Smooth muscle cell (in vitro differentiated cells): ENCODE measurements around the gene ZNF668. TPM values are rescaled to one million over a fixed set of nuclear protein-coding genes. Genes with fewer than 3 reads are reported as not detected.

Source experiments
- DNase-seq: peaks from one replicate; lab custom pipeline; 2025; ENCODE audit not compliant: unreplicated experiment; lab: John Stamatoyannopoulos, UW
- H2AFZ ChIP-seq: fragments of 200-600 bp; sonication (generic); 2 replicates; pipeline ENCODE4 v1.6.0; 2016; ENCODE audit warnings: antibody characterized with exemption, low read depth, mild to moderate bottlenecking
- H3F3A ChIP-seq: fragments of 200-600 bp; sonication (generic); 2 replicates; pipeline ENCODE4 v1.6.0; 2017; ENCODE audit warnings: antibody characterized with exemption, low read depth
- H3K27ac ChIP-seq: fragments of 200-600 bp; sonication (generic); 2 replicates; pipeline ENCODE4 v1.5.1; 2016; ENCODE audit warnings: low read depth, mild to moderate bottlenecking
- H3K27me3 ChIP-seq: fragments of 200-600 bp; sonication (generic); 2 replicates; pipeline ENCODE4 v1.6.1; 2016; ENCODE audit warnings: low read depth, mild to moderate bottlenecking
- H3K36me3 ChIP-seq: fragments of 200-600 bp; sonication (generic); 2 replicates; pipeline ENCODE4 v1.5.1; 2016; ENCODE audit warnings: low read depth
- H3K4me1 ChIP-seq: fragments of 200-600 bp; sonication (generic); 2 replicates; pipeline ENCODE4 v1.5.1; 2016; ENCODE audit warnings: low read depth
- H3K4me2 ChIP-seq: fragments of 200-600 bp; sonication (generic); 2 replicates; pipeline ENCODE4 v1.6.0; 2016; ENCODE audit warnings: mild to moderate bottlenecking
- H3K4me3 ChIP-seq: fragments of 200-600 bp; sonication (generic); 2 replicates; pipeline ENCODE4 v1.5.1; 2016; ENCODE audit warnings: mild to moderate bottlenecking
- H3K79me2 ChIP-seq: fragments of 200-600 bp; sonication (generic); 2 replicates; pipeline ENCODE4 v1.6.0; 2016; ENCODE audit warnings: low read depth, mild to moderate bottlenecking
- H3K9ac ChIP-seq: fragments of 200-600 bp; sonication (generic); 2 replicates; pipeline ENCODE4 v1.6.0; 2016; ENCODE audit warnings: low read depth
- H3K9me3 ChIP-seq: fragments of 200-600 bp; sonication (generic); replicated peaks from 2 replicates; pipeline ENCODE4 v1.5.1; 2016; ENCODE audit warnings: low read depth
- H4K20me1 ChIP-seq: fragments of 200-600 bp; sonication (generic); 2 replicates; pipeline ENCODE4 v1.6.0; 2016; ENCODE audit warnings: low read depth
- CTCF ChIP-seq: fragments of 200-600 bp; sonication (generic); IDR thresholded peaks from 2 replicates; pipeline ENCODE4 v1.5.1; 2017; ENCODE audit warnings: borderline replicate concordance, mild to moderate bottlenecking, antibody characterized with exemption; ENCODE audit not compliant: insufficient read depth, poor library complexity, severe bottlenecking
- WGBS: methylation state at CpG from one replicate; pipeline ENCODE4 v1.1.7; 2016; ENCODE audit warnings: low lambda C conversion rate; 5-methylcytosine and 5-hydroxymethylcytosine counted together
- polyA plus RNA-seq: library from polyadenylated mRNA; unstranded; fragments of >200 nt; fragmentation: Nextera tagmentation; extraction: Ambion mirVana; gene quantifications from 2 replicates; pipeline ENCODE4 v1.2.1, GENCODE V29; 2016
- total RNA-seq: library from RNA; depleted of rRNA; stranded (reverse); fragments of >200 nt; gene quantifications from 2 replicates; pipeline ENCODE4 v1.2.3, GENCODE V29; 2014

Gene ZNF668
- total and polyA plus RNA-seq, 2 experiments from 2014 or later: 7.3 to 20.1 TPM

GRCh38 chr16:31117384-31118222 lies 43.6 kb upstream of the ZNF668 start, which contains the start of gene KAT8:
KAT8 (plus strand) TSS chr16:31117664; CDS start chr16:31117682, 18 bp downstream.
- DNase-seq: peak; percentile 97
- H3K4me1 ChIP-seq: no peaks in the 10 kb centered on the region
- H3K4me3 ChIP-seq: peak within 1 kb of the TSS; percentile 73
- H4K20me1 ChIP-seq: no peaks in the 10 kb centered on the region
- peak within 1 kb of the TSS; percentile 98 for H3K4me2 ChIP-seq
- H3F3A ChIP-seq: peaks cover 23% of the 10 kb centered on the region
- 2% methylated on average over 27 of the region's 68 CpGs for WGBS
- no peaks in the 10 kb centered on the region for H3K36me3 ChIP-seq
- H3K9ac ChIP-seq: peak within 1 kb of the TSS; percentile 98
- peak within 1 kb of the TSS; percentile 100 for H3K27ac ChIP-seq
- no peaks in the 10 kb centered on the region for H3K9me3 ChIP-seq
- no peak for TF ChIP-seq CTCF
- H2AFZ ChIP-seq: no peak within 1 kb of the TSS
- H3K27me3 ChIP-seq: no peaks in the 10 kb centered on the region
- peaks cover 22% of the 10 kb centered on the region for H3K79me2 ChIP-seq

- TF ChIP-seq CTCF: no peak
- Histone ChIP-seq H3K4me3 (no peak overlapping the region), H2AFZ (no peak overlapping the region), H3K79me2 (peaks cover 16% of the 10 kb centered on the region), H3K27ac (no peak overlapping the region), H3K4me1 (no peaks in the 10 kb centered on the region), H3K27me3 (no peaks in the 10 kb centered on the region), H3F3A (peaks cover 23% of the 10 kb centered on the region), H4K20me1 (no peaks in the 10 kb centered on the region), H3K36me3 (no peaks in the 10 kb centered on the region), H3K9ac (no peak overlapping the region), H3K4me2 (no peak overlapping the region), H3K9me3 (no peaks in the 10 kb centered on the region)
- no peak for DNase-seq
- 96% methylated on average over 8 of the region's 8 CpGs for WGBS
These were observed 40.4 kb upstream of the ZNF668 start for GRCh38 chr16:31114468-31114867.

GRCh38 chr16:31113121-31114120 lies 39.4 kb upstream of the ZNF668 start:
- no peak for DNase-seq
- TF ChIP-seq CTCF: no peak
- H3K4me3 ChIP-seq: no peak overlapping the region
- no peak overlapping the region for H3K27ac ChIP-seq
- peaks cover 17% of the 10 kb centered on the region for H3K79me2 ChIP-seq
- no peak overlapping the region for H3K9ac ChIP-seq
- no peaks in the 10 kb centered on the region for H3K27me3 ChIP-seq
- H3K36me3 ChIP-seq: no peaks in the 10 kb centered on the region
- H3F3A ChIP-seq: peaks cover 18% of the 10 kb centered on the region
- H3K4me1 ChIP-seq: peaks cover 4% of the 10 kb centered on the region
- 92% methylated on average over 5 of the region's 5 CpGs for WGBS
- no peaks in the 10 kb centered on the region for H4K20me1 ChIP-seq
- H2AFZ ChIP-seq: no peak overlapping the region
- no peak overlapping the region for H3K4me2 ChIP-seq
- no peaks in the 10 kb centered on the region for H3K9me3 ChIP-seq
